AG09319 (cell line): ENCODE results near the gene KLHL36.

Source experiments
- DNase-seq: peaks from one replicate; pipeline ENCODE4 v3.0.0-alpha.2; 2010; ENCODE audit warnings: low read depth; ENCODE audit errors: extremely low read depth
- TF ChIP-seq, protein P1 (sequence below): IDR thresholded peaks from 2 replicates; pipeline ENCODE4 v1.5.1; 2011; ENCODE audit warnings: low read depth, mild to moderate bottlenecking, inconsistent platforms, low read length, moderate library complexity

Gene KLHL36

GRCh38 chr16:84638231-84638806 lies 10.0 kb upstream of the KLHL36 start:
- TF ChIP-seq, protein P1, sequence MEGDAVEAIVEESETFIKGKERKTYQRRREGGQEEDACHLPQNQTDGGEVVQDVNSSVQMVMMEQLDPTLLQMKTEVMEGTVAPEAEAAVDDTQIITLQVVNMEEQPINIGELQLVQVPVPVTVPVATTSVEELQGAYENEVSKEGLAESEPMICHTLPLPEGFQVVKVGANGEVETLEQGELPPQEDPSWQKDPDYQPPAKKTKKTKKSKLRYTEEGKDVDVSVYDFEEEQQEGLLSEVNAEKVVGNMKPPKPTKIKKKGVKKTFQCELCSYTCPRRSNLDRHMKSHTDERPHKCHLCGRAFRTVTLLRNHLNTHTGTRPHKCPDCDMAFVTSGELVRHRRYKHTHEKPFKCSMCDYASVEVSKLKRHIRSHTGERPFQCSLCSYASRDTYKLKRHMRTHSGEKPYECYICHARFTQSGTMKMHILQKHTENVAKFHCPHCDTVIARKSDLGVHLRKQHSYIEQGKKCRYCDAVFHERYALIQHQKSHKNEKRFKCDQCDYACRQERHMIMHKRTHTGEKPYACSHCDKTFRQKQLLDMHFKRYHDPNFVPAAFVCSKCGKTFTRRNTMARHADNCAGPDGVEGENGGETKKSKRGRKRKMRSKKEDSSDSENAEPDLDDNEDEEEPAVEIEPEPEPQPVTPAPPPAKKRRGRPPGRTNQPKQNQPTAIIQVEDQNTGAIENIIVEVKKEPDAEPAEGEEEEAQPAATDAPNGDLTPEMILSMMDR, result no peak
- no peak for DNase-seq

DNA sequence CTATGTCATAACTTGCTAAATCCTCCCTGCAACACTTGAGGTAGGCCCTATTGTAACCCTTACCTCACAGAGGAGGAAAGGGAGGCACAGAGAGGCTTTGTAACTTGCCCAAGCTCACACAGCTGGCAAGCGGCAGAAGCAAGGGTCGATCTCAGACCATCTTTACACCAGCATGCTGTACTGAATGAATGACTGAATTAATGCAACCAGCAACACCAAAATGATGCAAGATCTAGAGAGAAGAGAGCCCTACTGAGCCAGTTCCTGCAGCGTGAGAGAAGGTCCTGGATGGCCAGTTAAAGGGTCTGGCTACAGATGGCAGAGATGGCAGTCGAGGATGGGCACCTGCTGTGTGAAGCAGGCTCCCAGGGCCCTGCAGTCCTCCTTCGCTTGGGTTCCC lies 8.2 kb upstream of the KLHL36 start:
- no peak for DNase-seq
- TF ChIP-seq, protein P1, result no peak

- TF ChIP-seq, protein P1, result no peak
- DNase-seq, result no peak
These were observed 6.5 kb upstream of the KLHL36 start for GRCh38 chr16:84641643-84642358.

- peak; percentile 87 for DNase-seq
- TF ChIP-seq, protein P1, result no peak
These were observed 5.1 kb upstream of the KLHL36 start for GRCh38 chr16:84643180-84643583.

- DNase-seq, result no peak
- TF ChIP-seq, protein P1, result no peak
These were observed 4.6 kb upstream of the KLHL36 start for GRCh38 chr16:84643674-84644073.

DNA sequence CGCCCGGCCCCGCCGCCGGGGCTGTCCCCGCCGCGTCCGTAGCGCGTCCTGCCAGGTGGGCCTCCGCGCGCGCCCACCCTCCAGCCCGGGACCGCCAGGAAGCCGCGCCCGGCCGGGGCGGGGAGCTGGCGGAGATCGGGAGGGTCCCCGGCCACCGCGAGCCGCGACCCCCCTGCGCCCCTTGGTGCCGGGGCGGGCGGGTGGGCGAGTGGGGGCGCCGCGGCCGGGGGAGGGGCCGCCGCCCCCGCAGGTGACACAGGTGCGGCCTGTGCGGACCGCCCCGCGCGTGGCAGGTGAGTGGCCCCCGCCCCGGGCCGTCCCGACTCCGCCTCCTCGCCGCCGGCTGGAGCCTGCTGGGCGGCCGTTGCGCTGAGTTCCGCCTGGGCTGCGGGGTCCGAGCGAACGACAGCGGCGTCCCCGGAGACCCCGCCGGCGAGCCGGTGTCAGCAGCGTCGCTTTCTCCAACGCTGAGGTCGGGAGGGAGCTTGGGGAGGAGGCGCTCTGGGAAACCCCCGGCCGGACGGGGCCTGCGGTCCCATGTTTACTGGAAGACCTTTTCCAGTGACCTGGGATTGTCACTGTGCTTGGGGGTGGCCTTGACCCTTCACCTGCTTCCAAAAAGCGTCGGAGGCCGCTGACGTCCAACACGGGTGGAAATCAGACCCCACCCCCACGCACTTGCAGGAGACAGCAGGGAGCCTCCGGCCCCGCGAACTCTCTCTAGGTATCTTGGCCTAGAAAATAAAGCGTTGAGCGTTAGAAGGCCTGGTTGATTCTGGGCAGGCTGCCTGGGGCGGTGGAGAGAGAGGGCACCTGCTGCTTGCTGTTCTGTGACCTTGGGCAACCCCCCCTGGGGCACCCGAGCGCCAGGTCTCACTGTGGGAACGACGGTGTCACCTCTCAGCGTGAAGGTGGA lies 542 bp downstream of the KLHL36 start:
- TF ChIP-seq, protein P1, result no peak
- no peak for DNase-seq

GRCh38 chr16:84649511-84649861 lies 1.2 kb downstream of the KLHL36 start:
- TF ChIP-seq, protein P1, result no peak
- no peak for DNase-seq
